ENCODE results near the gene CD84.

- TF ChIP-seq, protein P1, sequence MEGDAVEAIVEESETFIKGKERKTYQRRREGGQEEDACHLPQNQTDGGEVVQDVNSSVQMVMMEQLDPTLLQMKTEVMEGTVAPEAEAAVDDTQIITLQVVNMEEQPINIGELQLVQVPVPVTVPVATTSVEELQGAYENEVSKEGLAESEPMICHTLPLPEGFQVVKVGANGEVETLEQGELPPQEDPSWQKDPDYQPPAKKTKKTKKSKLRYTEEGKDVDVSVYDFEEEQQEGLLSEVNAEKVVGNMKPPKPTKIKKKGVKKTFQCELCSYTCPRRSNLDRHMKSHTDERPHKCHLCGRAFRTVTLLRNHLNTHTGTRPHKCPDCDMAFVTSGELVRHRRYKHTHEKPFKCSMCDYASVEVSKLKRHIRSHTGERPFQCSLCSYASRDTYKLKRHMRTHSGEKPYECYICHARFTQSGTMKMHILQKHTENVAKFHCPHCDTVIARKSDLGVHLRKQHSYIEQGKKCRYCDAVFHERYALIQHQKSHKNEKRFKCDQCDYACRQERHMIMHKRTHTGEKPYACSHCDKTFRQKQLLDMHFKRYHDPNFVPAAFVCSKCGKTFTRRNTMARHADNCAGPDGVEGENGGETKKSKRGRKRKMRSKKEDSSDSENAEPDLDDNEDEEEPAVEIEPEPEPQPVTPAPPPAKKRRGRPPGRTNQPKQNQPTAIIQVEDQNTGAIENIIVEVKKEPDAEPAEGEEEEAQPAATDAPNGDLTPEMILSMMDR (IDR thresholded peaks at IDR 0.05), result no peak
- TF ChIP-seq POLR2A (IDR thresholded peaks at IDR 0.05), result no peak
Measured at GRCh38 chr1:160625725-160626498, 46.6 kb upstream of the CD84 start.

All from Peyer's patch (tissue), 4 donors.